ENCODE measurements around the gene SMPD3. TPM values are rescaled to one million over a fixed set of nuclear protein-coding genes. Genes with fewer than 3 reads are reported as not detected.

The SMPD3 gene
- total and polyA plus RNA-seq, 9 of the 15 experiments (the other 6 are each of a cell fraction or from before 2014, with no cell fraction given) = 0.03 to 1.2 (median 0.18) TPM

- TF ChIP-seq NR0B1 (IDR thresholded peaks at IDR 0.05; ENCODE audit: partially characterized antibody) (no peak), EP400 (IDR thresholded peaks at IDR 0.05) (no peak), HBP1 (CRISPR knock-in tag; IDR thresholded peaks at IDR 0.05) (no peak), PBX2 (CRISPR knock-in tag; IDR thresholded peaks at IDR 0.05; ENCODE audit: low read depth) (no peak), PBX2 (tag; conservative IDR thresholded peaks at IDR 0.05; ENCODE audit: low read depth) (no peak), ZBTB2 (IDR thresholded peaks at IDR 0.05) (no peak), MITF (IDR thresholded peaks at IDR 0.05) (no peak), CXXC5 (CRISPR knock-in tag; IDR thresholded peaks at IDR 0.05) (no peak), HNRNPUL1 (IDR thresholded peaks at IDR 0.05; ENCODE audit: low read length) (no peak), EWSR1 (IDR thresholded peaks at IDR 0.05; ENCODE audit: borderline replicate concordance, low read depth, partially characterized antibody) (no peak)
Observed at GRCh38 chr16:68450741-68451255, 2.5 kb upstream of the SMPD3 start (continued).
